ENCODE results near the gene JAZF1.

Gene JAZF1

GRCh38 chr7:28069807-28070206 lies 110.8 kb downstream of the JAZF1 start:
- DNase-seq, result no peak

- no peak for DNase-seq
These were observed 111.2 kb downstream of the JAZF1 start for GRCh38 chr7:28069388-28069787.

GRCh38 chr7:28068811-28069216 lies 111.8 kb downstream of the JAZF1 start:
- no peak for DNase-seq

- no peak for DNase-seq
These were observed 113.4 kb downstream of the JAZF1 start for GRCh38 chr7:28067171-28067570.

GRCh38 chr7:28065721-28066285 lies 114.8 kb downstream of the JAZF1 start:
- DNase-seq, result no peak

GRCh38 chr7:28065308-28065707 lies 115.3 kb downstream of the JAZF1 start:
- DNase-seq, result no peak

GRCh38 chr7:28064437-28064836 lies 116.2 kb downstream of the JAZF1 start:
- DNase-seq, result no peak

- DNase-seq, result peak; percentile 84
These were observed 118.2 kb downstream of the JAZF1 start for GRCh38 chr7:28062197-28062991.

GRCh38 chr7:28061824-28062196 lies 118.8 kb downstream of the JAZF1 start:
- no peak for DNase-seq

GRCh38 chr7:28060371-28060950 lies 120.1 kb downstream of the JAZF1 start:
- no peak for DNase-seq

- no peak for DNase-seq
These were observed 125.4 kb downstream of the JAZF1 start for GRCh38 chr7:28055161-28055544.

GRCh38 chr7:28054531-28055160 lies 125.9 kb downstream of the JAZF1 start:
- no peak for DNase-seq

GRCh38 chr7:28052933-28053332 lies 127.7 kb downstream of the JAZF1 start:
- no peak for DNase-seq

GRCh38 chr7:28048694-28049093 lies 131.9 kb downstream of the JAZF1 start:
- no peak for DNase-seq

- no peak for DNase-seq
These were observed 134.6 kb downstream of the JAZF1 start for GRCh38 chr7:28046035-28046434.

- no peak for DNase-seq
These were observed 135.0 kb downstream of the JAZF1 start for GRCh38 chr7:28045592-28045991.

GRCh38 chr7:28044825-28045224 lies 135.8 kb downstream of the JAZF1 start:
- DNase-seq, result no peak

- no peak for DNase-seq
These were observed 137.9 kb downstream of the JAZF1 start for GRCh38 chr7:28042721-28043120.

GRCh38 chr7:28041508-28042314 lies 138.9 kb downstream of the JAZF1 start:
- DNase-seq, result no peak

- DNase-seq, result no peak
These were observed 142.3 kb downstream of the JAZF1 start for GRCh38 chr7:28038175-28038797.

- no peak for DNase-seq
These were observed 143.2 kb downstream of the JAZF1 start for GRCh38 chr7:28037220-28038010.

GRCh38 chr7:28036696-28037095 lies 143.9 kb downstream of the JAZF1 start:
- DNase-seq, result no peak
